Stimulated activated CD4-positive, alpha-beta T cell treated with anti-CD3 and anti-CD28 coated beads, Interleukin-15, amount 100 ng/mL, for 1 hour (primary cell): ENCODE results near the gene OPN1MW3.
"Not testable (repeated sequence)": the region's sequence is repeated elsewhere in the genome, so short reads cannot be mapped to it uniquely, and the experiment has no call there.

Experiments
- DNase-seq, 2 donors: peaks; one replicate each; pipeline ENCODE4 v3.0.0-alpha.2; 2020; ENCODE audit warnings: low read depth in 1 of 2, low spot score in 1 of 2

Gene OPN1MW3

GRCh38 chrX:154257282-154257681, at the start of gene OPN1MW3:
Gene OPN1MW3, plus strand, starts transcription at chrX:154257582. Its CDS starts 38 bp downstream, at chrX:154257620.
- not testable (repeated sequence) for DNase-seq

GRCh38 chrX:154209670-154210418, 47.5 kb upstream of the OPN1MW3 start:
- DNase-seq: not testable (repeated sequence)

DNA sequence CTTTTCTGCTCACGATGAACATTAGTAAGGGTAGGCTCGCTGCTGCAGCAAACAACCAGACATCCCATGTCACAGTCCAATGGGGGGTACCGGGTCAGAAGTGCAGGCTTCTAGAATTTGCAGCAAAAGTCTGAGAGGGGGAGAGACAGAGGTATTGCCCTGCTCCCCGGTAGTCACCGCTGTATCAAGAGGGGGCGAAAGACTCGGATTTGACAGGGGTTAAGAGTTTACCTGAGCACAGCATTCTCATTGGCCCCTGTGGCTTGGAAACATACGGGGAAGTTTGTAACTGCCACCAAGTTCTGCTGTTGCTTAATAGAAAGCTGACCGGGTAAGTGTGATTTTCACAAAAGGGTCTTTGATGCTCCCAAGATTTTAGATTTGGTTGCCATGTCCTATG, 46.3 kb upstream of the OPN1MW3 start:
- DNase-seq: not testable (repeated sequence)

DNA sequence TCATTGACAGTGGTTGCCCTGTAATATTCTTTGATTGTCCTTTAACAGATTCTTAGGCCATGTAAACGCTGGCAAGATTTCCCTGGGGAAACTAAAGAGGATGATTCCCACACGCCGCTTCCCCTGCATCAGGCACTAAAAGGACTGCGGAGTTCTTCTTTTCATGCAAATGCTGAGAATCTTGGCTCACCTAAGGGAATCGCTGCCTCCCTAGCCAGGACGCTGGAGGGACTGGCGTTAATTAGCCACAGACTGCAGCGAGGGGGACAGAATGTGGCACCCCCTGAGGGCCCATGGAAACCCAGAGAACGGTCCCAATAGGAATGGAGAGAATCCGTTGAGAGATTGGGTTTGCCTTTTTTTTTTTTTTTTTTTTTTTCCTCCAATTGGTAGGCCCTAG, 45.9 kb upstream of the OPN1MW3 start:
- not testable (repeated sequence) for DNase-seq

- DNase-seq: not testable (repeated sequence)
Measured at GRCh38 chrX:154219456-154219855, 37.9 kb upstream of the OPN1MW3 start, which contains the start of gene OPN1MW2. Gene OPN1MW2, plus strand, starts transcription at chrX:154219756. Its CDS starts 60 bp downstream, at chrX:154219816.

GRCh38 chrX:154225292-154225691, 32.1 kb upstream of the OPN1MW3 start:
- not testable (repeated sequence) for DNase-seq

GRCh38 chrX:154226706-154227105, 30.7 kb upstream of the OPN1MW3 start:
- not testable (repeated sequence) for DNase-seq

- DNase-seq: not testable (repeated sequence)
Measured at GRCh38 chrX:154231443-154231842, 25.9 kb upstream of the OPN1MW3 start.

GRCh38 chrX:154233620-154234019, 23.8 kb upstream of the OPN1MW3 start:
- not testable (repeated sequence) for DNase-seq

GRCh38 chrX:154238939-154239559, 18.3 kb upstream of the OPN1MW3 start:
- not testable (repeated sequence) for DNase-seq

- not testable (repeated sequence) for DNase-seq
Measured at GRCh38 chrX:154239982-154240503, 17.3 kb upstream of the OPN1MW3 start.

- not testable (repeated sequence) for DNase-seq
Measured at GRCh38 chrX:154247377-154248045, 9.9 kb upstream of the OPN1MW3 start.

- DNase-seq: not testable (repeated sequence)
Measured at GRCh38 chrX:154248076-154248475, 9.3 kb upstream of the OPN1MW3 start.

DNA sequence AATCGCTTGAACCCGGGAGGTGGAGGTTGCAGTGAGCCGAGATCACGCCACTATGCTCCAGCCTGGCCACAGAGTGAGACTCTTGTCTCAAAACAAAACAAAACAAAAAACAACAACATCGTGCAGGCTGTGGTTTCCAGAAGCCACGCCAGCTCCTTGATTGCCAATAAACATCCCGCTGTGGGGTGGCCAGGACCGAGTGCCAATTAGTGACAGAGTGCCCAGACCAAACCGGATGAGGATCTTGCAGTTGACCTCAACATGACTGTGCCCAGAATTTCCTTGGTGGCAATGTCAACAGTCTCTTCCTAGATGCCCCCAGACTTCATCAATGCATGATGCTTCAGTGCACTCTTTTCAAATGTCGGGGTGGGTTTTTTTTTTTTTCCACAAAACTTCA, 1.3 kb downstream of the OPN1MW3 start:
- not testable (repeated sequence) for DNase-seq

DNA sequence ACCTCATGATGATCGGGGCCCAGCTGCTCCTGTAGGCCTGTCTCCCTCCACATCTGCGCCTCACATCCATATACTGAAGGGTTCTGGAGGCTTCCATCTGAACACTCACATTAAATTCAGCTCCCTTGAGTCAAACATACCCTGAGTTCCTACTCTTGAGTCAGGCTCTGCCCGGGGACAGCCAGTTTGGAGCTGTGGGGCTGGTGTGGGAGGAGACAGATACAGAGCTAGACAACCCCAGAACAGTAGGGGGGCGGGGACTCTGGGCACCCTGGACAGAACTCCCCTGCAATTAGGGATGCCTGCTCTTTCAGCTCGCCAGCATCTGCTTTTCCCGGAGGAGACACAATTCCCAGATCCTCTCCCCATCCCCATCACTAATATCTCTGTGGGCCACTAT, 5.7 kb downstream of the OPN1MW3 start:
- DNase-seq: not testable (repeated sequence)

GRCh38 chrX:154269245-154269644, 11.9 kb downstream of the OPN1MW3 start:
- not testable (repeated sequence) for DNase-seq

GRCh38 chrX:154284489-154285338, 27.3 kb downstream of the OPN1MW3 start:
- DNase-seq: not testable (repeated sequence)

DNA sequence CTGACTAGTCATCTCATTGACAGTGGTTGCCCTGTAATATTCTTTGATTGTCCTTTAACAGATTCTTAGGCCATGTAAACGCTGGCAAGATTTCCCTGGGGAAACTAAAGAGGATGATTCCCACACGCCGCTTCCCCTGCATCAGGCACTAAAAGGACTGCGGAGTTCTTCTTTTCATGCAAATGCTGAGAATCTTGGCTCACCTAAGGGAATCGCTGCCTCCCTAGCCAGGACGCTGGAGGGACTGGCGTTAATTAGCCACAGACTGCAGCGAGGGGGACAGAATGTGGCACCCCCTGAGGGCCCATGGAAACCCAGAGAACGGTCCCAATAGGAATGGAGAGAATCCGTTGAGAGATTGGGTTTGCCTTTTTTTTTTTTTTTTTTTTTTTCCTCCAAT, 29.0 kb downstream of the OPN1MW3 start:
- DNase-seq: not testable (repeated sequence)

GRCh38 chrX:154294791-154295574, 37.6 kb downstream of the OPN1MW3 start, which contains the start of gene TEX28:
Gene TEX28, minus strand, starts transcription at chrX:154295124. Its CDS starts 3,007 bp downstream, at chrX:154292117.
- no peak for DNase-seq
